ENCODE data around the gene ADAMTS15. TPM values are rescaled to one million over a fixed set of nuclear protein-coding genes. Genes with fewer than 3 reads are reported as not detected.

ADAMTS15 gene
- total and polyA plus RNA-seq, 2 donors (not counting 1 experiment from before 2014, with no cell fraction given), result 18.2 to 24.9 TPM

- H3K9ac ChIP-seq (ENCODE audit: insufficient read depth, low read length), result no peak overlapping the region
- peak overlapping the region; percentile 83 for H3K27ac ChIP-seq (ENCODE audit: insufficient read depth, low read length)
- peak in 1 of 2 donors; percentile 50 for DNase-seq (ENCODE audit: low read depth in 2 of 2)
Measured at GRCh38 chr11:130476200-130476921, 27.9 kb downstream of the ADAMTS15 start.

GRCh38 chr11:130476922-130477491, 28.6 kb downstream of the ADAMTS15 start:
- Histone ChIP-seq H3K9ac (ENCODE audit: insufficient read depth, low read length) (no peak overlapping the region), H3K4me1 (ENCODE audit: control insufficient read depth, extremely low read depth, insufficient read depth, low read length) (peaks cover 26% of the 10 kb centered on the region), H3K36me3 (ENCODE audit: control insufficient read depth, insufficient read depth, low read length) (peaks cover 32% of the 10 kb centered on the region), H2AFZ (ENCODE audit: low read length) (no peak overlapping the region), H3K4me3 (replicated peaks in 1 of 4; ENCODE audit: control extremely low read depth in 1 of 4, insufficient read depth in 1 of 4, low read depth in 3 of 4, low read length in 4 of 4) (no peak overlapping the region), H3K79me2 (ENCODE audit: control insufficient read depth, insufficient read depth, low read length) (no peaks in the 10 kb centered on the region), H3K27me3 (ENCODE audit: control insufficient read depth, insufficient read depth, low read length) (no peaks in the 10 kb centered on the region), H3K27ac (ENCODE audit: insufficient read depth, low read length) (peak overlapping the region; percentile 83), H4K20me1 (ENCODE audit: control insufficient read depth, extremely low read depth, insufficient read depth, low read length) (no peaks in the 10 kb centered on the region), H3K4me2 (ENCODE audit: extremely low read depth, insufficient read depth, low read length) (no peak overlapping the region), H3K9me3 (ENCODE audit: control insufficient read depth, insufficient read depth, low read depth, low read length) (no peaks in the 10 kb centered on the region)
- no peak for DNase-seq (ENCODE audit: low read depth in 2 of 2)
- TF ChIP-seq CTCF (conservative IDR thresholded peaks at IDR 0.05 in 1 of 2, IDR thresholded peaks at IDR 0.05 in 1 of 2; ENCODE audit: low read depth in 1 of 2, low read length in 2 of 2), result no peak
- no peak for TF ChIP-seq EZH2 (IDR thresholded peaks at IDR 0.05; ENCODE audit: low read length, missing control alignments)

More at GRCh38 chr11:130476200-130476921, 27.9 kb downstream of the ADAMTS15 start:
- Histone ChIP-seq H3K4me1 (ENCODE audit: control insufficient read depth, extremely low read depth, insufficient read depth, low read length) (peaks cover 26% of the 10 kb centered on the region), H3K79me2 (ENCODE audit: control insufficient read depth, insufficient read depth, low read length) (no peaks in the 10 kb centered on the region), H3K4me2 (ENCODE audit: extremely low read depth, insufficient read depth, low read length) (no peak overlapping the region), H2AFZ (ENCODE audit: low read length) (no peak overlapping the region), H3K9me3 (ENCODE audit: control insufficient read depth, insufficient read depth, low read depth, low read length) (no peaks in the 10 kb centered on the region), H4K20me1 (ENCODE audit: control insufficient read depth, extremely low read depth, insufficient read depth, low read length) (no peaks in the 10 kb centered on the region), H3K27me3 (ENCODE audit: control insufficient read depth, insufficient read depth, low read length) (no peaks in the 10 kb centered on the region), H3K4me3 (replicated peaks in 1 of 4; ENCODE audit: control extremely low read depth in 1 of 4, insufficient read depth in 1 of 4, low read depth in 3 of 4, low read length in 4 of 4) (no peak overlapping the region), H3K36me3 (ENCODE audit: control insufficient read depth, insufficient read depth, low read length) (peaks cover 36% of the 10 kb centered on the region)
- no peak for TF ChIP-seq EZH2 (IDR thresholded peaks at IDR 0.05; ENCODE audit: low read length, missing control alignments)
- TF ChIP-seq CTCF (conservative IDR thresholded peaks at IDR 0.05 in 1 of 2, IDR thresholded peaks at IDR 0.05 in 1 of 2; ENCODE audit: low read depth in 1 of 2, low read length in 2 of 2), result no peak

GRCh38 chr11:130477586-130478203, 29.2 kb downstream of the ADAMTS15 start:
- no peaks in the 10 kb centered on the region for H3K27me3 ChIP-seq (ENCODE audit: control insufficient read depth, insufficient read depth, low read length)
- H3K9ac ChIP-seq (ENCODE audit: insufficient read depth, low read length), result peak overlapping the region; percentile 34
- H3K9me3 ChIP-seq (ENCODE audit: control insufficient read depth, insufficient read depth, low read depth, low read length), result no peaks in the 10 kb centered on the region
- H4K20me1 ChIP-seq (ENCODE audit: control insufficient read depth, extremely low read depth, insufficient read depth, low read length), result no peaks in the 10 kb centered on the region
- peak overlapping the region; percentile 18 for H3K4me2 ChIP-seq (ENCODE audit: extremely low read depth, insufficient read depth, low read length)
- no peaks in the 10 kb centered on the region for H3K79me2 ChIP-seq (ENCODE audit: control insufficient read depth, insufficient read depth, low read length)
- H3K4me1 ChIP-seq (ENCODE audit: control insufficient read depth, extremely low read depth, insufficient read depth, low read length), result peaks cover 26% of the 10 kb centered on the region
- H3K4me3 ChIP-seq (replicated peaks in 1 of 4; ENCODE audit: control extremely low read depth in 1 of 4, insufficient read depth in 1 of 4, low read depth in 3 of 4, low read length in 4 of 4), result no peak overlapping the region
- H3K27ac ChIP-seq (ENCODE audit: insufficient read depth, low read length), result peak overlapping the region; percentile 83
- H3K36me3 ChIP-seq (ENCODE audit: control insufficient read depth, insufficient read depth, low read length), result peaks cover 27% of the 10 kb centered on the region
- peak in 1 of 2 donors; percentile 59 for DNase-seq (ENCODE audit: low read depth in 2 of 2)
- no peak overlapping the region for H2AFZ ChIP-seq (ENCODE audit: low read length)
- TF ChIP-seq CTCF (conservative IDR thresholded peaks at IDR 0.05 in 1 of 2, IDR thresholded peaks at IDR 0.05 in 1 of 2; ENCODE audit: low read depth in 1 of 2, low read length in 2 of 2) (no peak), EZH2 (IDR thresholded peaks at IDR 0.05; ENCODE audit: low read length, missing control alignments) (no peak)
